ENCODE measurements around the gene PIAS2. TPM values are rescaled to one million over a fixed set of nuclear protein-coding genes. Genes with fewer than 3 reads are reported as not detected.

The PIAS2 gene
- total RNA-seq, 1 donor from 2014 or later: 24.5 TPM

GRCh38 chr18:46856973-46857372 lies 60.3 kb downstream of the PIAS2 start:
- DNase-seq: no peak
- Mint-ChIP-seq H3K27ac (ENCODE audit: unreplicated experiment) (no peak overlapping the region), H3K27me3 (ENCODE audit: unreplicated experiment) (no peaks in the 10 kb centered on the region), H3K36me3 (ENCODE audit: unreplicated experiment) (no peaks in the 10 kb centered on the region), H3K4me1 (ENCODE audit: low read depth, unreplicated experiment) (no peaks in the 10 kb centered on the region), H3K9me3 (ENCODE audit: unreplicated experiment) (no peaks in the 10 kb centered on the region), H3K4me3 (ENCODE audit: unreplicated experiment) (no peak overlapping the region)
- TF ChIP-seq CTCF (IDR thresholded peaks at IDR 0.05; ENCODE audit: partially characterized antibody, unreplicated experiment): no peak

GRCh38 chr18:46849007-46849406 lies 68.3 kb downstream of the PIAS2 start:
- TF ChIP-seq CTCF (IDR thresholded peaks at IDR 0.05; ENCODE audit: partially characterized antibody, unreplicated experiment): no peak
- Mint-ChIP-seq H3K36me3 (ENCODE audit: unreplicated experiment) (no peaks in the 10 kb centered on the region), H3K27me3 (ENCODE audit: unreplicated experiment) (no peaks in the 10 kb centered on the region), H3K9me3 (ENCODE audit: unreplicated experiment) (no peaks in the 10 kb centered on the region), H3K4me3 (ENCODE audit: unreplicated experiment) (no peak overlapping the region), H3K27ac (ENCODE audit: unreplicated experiment) (no peak overlapping the region), H3K4me1 (ENCODE audit: low read depth, unreplicated experiment) (peaks cover 2% of the 10 kb centered on the region)
- no peak for DNase-seq

GRCh38 chr18:46843372-46843771 lies 73.9 kb downstream of the PIAS2 start:
- Mint-ChIP-seq H3K27me3 (ENCODE audit: unreplicated experiment) (no peaks in the 10 kb centered on the region), H3K27ac (ENCODE audit: unreplicated experiment) (no peak overlapping the region)

GRCh38 chr18:46842583-46842982 lies 74.7 kb downstream of the PIAS2 start:
- no peak overlapping the region for H3K27ac Mint-ChIP-seq (ENCODE audit: unreplicated experiment)
- H3K9me3 Mint-ChIP-seq (ENCODE audit: unreplicated experiment): no peaks in the 10 kb centered on the region
- no peak for TF ChIP-seq CTCF (IDR thresholded peaks at IDR 0.05; ENCODE audit: partially characterized antibody, unreplicated experiment)
- H3K36me3 Mint-ChIP-seq (ENCODE audit: unreplicated experiment): no peaks in the 10 kb centered on the region
- no peak for DNase-seq
- H3K4me3 Mint-ChIP-seq (ENCODE audit: unreplicated experiment): no peak overlapping the region
- no peaks in the 10 kb centered on the region for H3K27me3 Mint-ChIP-seq (ENCODE audit: unreplicated experiment)
- H3K4me1 Mint-ChIP-seq (ENCODE audit: low read depth, unreplicated experiment): no peaks in the 10 kb centered on the region

More at GRCh38 chr18:46843372-46843771, 73.9 kb downstream of the PIAS2 start:
- H3K9me3 Mint-ChIP-seq (ENCODE audit: unreplicated experiment): no peaks in the 10 kb centered on the region
- DNase-seq: no peak
- H3K4me1 Mint-ChIP-seq (ENCODE audit: low read depth, unreplicated experiment): no peaks in the 10 kb centered on the region
- no peaks in the 10 kb centered on the region for H3K36me3 Mint-ChIP-seq (ENCODE audit: unreplicated experiment)
- TF ChIP-seq CTCF (IDR thresholded peaks at IDR 0.05; ENCODE audit: partially characterized antibody, unreplicated experiment): no peak
- no peak overlapping the region for H3K4me3 Mint-ChIP-seq (ENCODE audit: unreplicated experiment)

GRCh38 chr18:46833899-46834298 lies 83.4 kb downstream of the PIAS2 start:
- TF ChIP-seq CTCF (IDR thresholded peaks at IDR 0.05; ENCODE audit: partially characterized antibody, unreplicated experiment): no peak
- Mint-ChIP-seq H3K9me3 (ENCODE audit: unreplicated experiment) (no peaks in the 10 kb centered on the region), H3K27me3 (ENCODE audit: unreplicated experiment) (no peaks in the 10 kb centered on the region)

More at GRCh38 chr18:46833899-46834298, 83.4 kb downstream of the PIAS2 start:
- no peaks in the 10 kb centered on the region for H3K4me1 Mint-ChIP-seq (ENCODE audit: low read depth, unreplicated experiment)
- H3K27ac Mint-ChIP-seq (ENCODE audit: unreplicated experiment): no peak overlapping the region
- no peak for DNase-seq
- no peaks in the 10 kb centered on the region for H3K36me3 Mint-ChIP-seq (ENCODE audit: unreplicated experiment)
- no peak overlapping the region for H3K4me3 Mint-ChIP-seq (ENCODE audit: unreplicated experiment)

All from glutamatergic neuron (in vitro differentiated cells).